ENCODE measurements around the gene ANO1.

GRCh38 chr11:70090961-70091381 is 12.9 kb downstream of the ANO1 start:
- TF ChIP-seq FOXP2 (optimal IDR thresholded peaks at IDR 0.05; ENCODE audit: control extremely low read depth, extremely low read length, insufficient read depth) (no peak), EZH2 (IDR thresholded peaks at IDR 0.05) (no peak), POLR2AphosphoS5 (IDR thresholded peaks at IDR 0.05; ENCODE audit: borderline replicate concordance, low read depth, low read length) (no peak)

All from SK-N-MC (cell line).